Pancreas (tissue), 10 donors: ENCODE results near the gene TSR1. TPM values are rescaled to one million over a fixed set of nuclear protein-coding genes. Genes with fewer than 3 reads are reported as not detected.

Experiments used
- ATAC-seq, 4 donors: fragments of 200-7000 bp; cut with Tn5 transposase; one replicate each; pipeline versions ENCODE4 v1.8.0 to v1.9.1; 2020; ENCODE audit warnings: mild to moderate bottlenecking in 4 of 4, moderate library complexity in 4 of 4
- DNase-seq, 6 donors: peaks; one replicate each; pipeline ENCODE4 v3.0.0-alpha.2; 2020
- FAIRE-seq: peaks from 2 replicates; lab custom pipeline; 2012; peaks lifted over from hg19 to GRCh38; lab: Jason Lieb, UNC
- H3K27ac ChIP-seq, 4 donors: fragments of 200-600 bp; sonication (generic); 1 replicate in 3 of 4; 2 replicates in 1 of 4; pipeline versions ENCODE4 v1.5.0 to v1.8.0; 2020
- H3K27me3 ChIP-seq, 4 donors: fragments of 200-600 bp; one replicate each; pipeline ENCODE4 v1.8.0; 2021
- H3K36me3 ChIP-seq, 3 donors: fragments of 200-600 bp; sonication (generic) in 1 of 3; one replicate each; pipeline versions ENCODE4 v1.5.0 to v1.8.0; 2020 to 2021
- H3K4me1 ChIP-seq, 3 donors: fragments of 200-600 bp; one replicate each; pipeline ENCODE4 v1.8.0; 2021
- H3K4me3 ChIP-seq, 4 donors: fragments of 200-600 bp; sonication (generic) in 2 of 4; one replicate each; pipeline versions ENCODE4 v1.5.0 to v1.8.0; 2020 to 2021
- H3K9me3 ChIP-seq, 4 donors: fragments of 200-600 bp; one replicate each; pipeline ENCODE4 v1.8.0; 2021
- CTCF ChIP-seq, 4 donors: fragments of 200-600 bp; sonication (generic) in 3 of 4; IDR thresholded peaks; one replicate each; pipeline versions ENCODE4 v1.5.0 to v1.8.0; 2021; ENCODE audit warnings: antibody characterized with exemption in 4 of 4
- WGBS, 2 donors: extraction: QIAGEN DNeasy Blood & Tissue Kit; methylation state at CpG; one replicate each; pipeline ENCODE4 v1.1.7; 2013; 5-methylcytosine and 5-hydroxymethylcytosine counted together
- intact Hi-C, 3 donors: fragments of 100-400 bp; cut with DNase I; formaldehyde crosslinking; loops; one replicate each; pipeline versions ENCODE4 v1.11.1 to v1.14.2; 2022
- polyA plus RNA-seq, 2 donors: library from polyadenylated mRNA; stranded (reverse); fragments of 200-250 nt; gene quantifications; one replicate each; pipeline ENCODE4 v1.2.3, GENCODE V29; 2013
- total RNA-seq, 6 donors: library from RNA; stranded (reverse); fragmentation: NEBNext Ultra II Directional in 4 of 6; extraction: Animal tissue kit (Norgen Biotek cat#: 25700) in 4 of 6; gene quantifications; one replicate each; pipeline versions ENCODE4 v1.2.1 to v1.2.4, GENCODE V29; 2021 to 2023
- donor health status: healthy with polysubstance abuse.
- donor health status: DM: no; HTN: no; CAD: no; lungs with moderate emphysema.
- donor health status: DM: no; HTN: no; CAD: no.
- donor health status: control.
- donor health status: control.
- donor health status: Bipolar disorder and iron deficiency.
- donor health status: DM: yes; HTN: yes; CAD: no.
- donor health status: DM: no; HTN: no; CAD: no.
- donor health status: DM: no; HTN: no; CAD: no.
- donor health status: DM: yes; HTN: yes; CAD: no.

Gene TSR1
- total and polyA plus RNA-seq, 8 donors: 8.3 to 17.3 (median 12.2) TPM

GRCh38 chr17:2303204-2304188, 32.8 kb downstream of the TSR1 start, which contains the start of the genes SMG6 and SRR:
SMG6 (minus strand) TSS chr17:2303785; CDS start chr17:2303720, 65 bp downstream.
SRR (plus strand) TSS chr17:2303950; CDS start chr17:2315561, 11,611 bp downstream.
- intact Hi-C loops: no loop called here

GRCh38 chr17:2302778-2303203, 33.5 kb downstream of the TSR1 start:
- intact Hi-C loops: no loop called here
- no peak for FAIRE-seq

More at GRCh38 chr17:2303204-2304188, 32.8 kb downstream of the TSR1 start, which contains the start of the genes SMG6 and SRR:
- Histone ChIP-seq H3K27me3 (no peaks in the 10 kb centered on the region), H3K4me1 (peaks cover 0 to 10% (median 8%) of the 10 kb centered on the region in 3 donors), H3K36me3 (no peaks in the 10 kb centered on the region), H3K4me3 (peak within 1 kb of the TSS; percentile 71 to 99 (median 88)), H3K9me3 (no peaks in the 10 kb centered on the region), H3K27ac (peak within 1 kb of the TSS; percentile 65 to 89 (median 84))
- TF ChIP-seq CTCF (IDR thresholded peaks at IDR 0.05): no peak
- 0 to 1% methylated on average over 63 to 108 of the region's 108 CpGs for WGBS, 2 donors
- peak; percentile 93 to 97 (median 95) for ATAC-seq
- no peak for FAIRE-seq
- DNase-seq: peak; percentile 90 to 97 (median 94)

GRCh38 chr17:2299756-2300155, 36.5 kb downstream of the TSR1 start:
- ATAC-seq (no peak), DNase-seq (no peak), FAIRE-seq (no peak)
- Histone ChIP-seq H3K4me1 (peaks cover 0 to 10% (median 8%) of the 10 kb centered on the region in 3 donors), H3K36me3 (peaks cover 0 to 18% (median 0%) of the 10 kb centered on the region in 3 donors), H3K27ac (no peak overlapping the region), H3K9me3 (no peaks in the 10 kb centered on the region), H3K27me3 (no peaks in the 10 kb centered on the region), H3K4me3 (no peak overlapping the region)
- no peak for TF ChIP-seq CTCF (IDR thresholded peaks at IDR 0.05)
- WGBS, 2 donors: 91 to 92% methylated on average over 22 of the region's 22 CpGs
- intact Hi-C loops: no loop called here

More at GRCh38 chr17:2302778-2303203, 33.5 kb downstream of the TSR1 start:
- 1 to 2% methylated on average over 12 of the region's 12 CpGs for WGBS, 2 donors
- peaks cover 0 to 4% (median 0%) of the 10 kb centered on the region in 3 donors for H3K36me3 ChIP-seq
- H3K27ac ChIP-seq: peak overlapping the region; percentile 65 to 89 (median 84)
- no peaks in the 10 kb centered on the region for H3K9me3 ChIP-seq
- no peak for DNase-seq
- TF ChIP-seq CTCF (IDR thresholded peaks at IDR 0.05): no peak
- peaks cover 0 to 10% (median 8%) of the 10 kb centered on the region in 3 donors for H3K4me1 ChIP-seq
- peak overlapping the region; percentile 71 to 99 (median 88) for H3K4me3 ChIP-seq
- no peaks in the 10 kb centered on the region for H3K27me3 ChIP-seq
- peak; percentile 1 to 6 (median 2) for ATAC-seq

- Histone ChIP-seq H3K36me3 (peaks cover 0 to 18% (median 0%) of the 10 kb centered on the region in 3 donors), H3K27me3 (no peaks in the 10 kb centered on the region), H3K4me1 (peaks cover 0 to 10% (median 8%) of the 10 kb centered on the region in 3 donors), H3K27ac (no peak overlapping the region), H3K4me3 (no peak overlapping the region), H3K9me3 (no peaks in the 10 kb centered on the region)
- DNase-seq (no peak), FAIRE-seq (no peak), ATAC-seq (no peak)
- TF ChIP-seq CTCF (IDR thresholded peaks at IDR 0.05): no peak
- intact Hi-C loops: no loop called here
- 93 to 97% methylated on average over 12 of the region's 12 CpGs for WGBS, 2 donors
Observed at GRCh38 chr17:2299136-2299535, 37.1 kb downstream of the TSR1 start.
